ENCODE data around the gene TRPM5. TPM values are rescaled to one million over a fixed set of nuclear protein-coding genes. Genes with fewer than 3 reads are reported as not detected.

TRPM5 gene
- total RNA-seq, 4 donors from 2014 or later, result not detected

- no peak overlapping the region for H3K27ac ChIP-seq (replicated peaks in 1 of 4)
- H3K36me3 ChIP-seq, result no peaks in the 10 kb centered on the region
- WGBS, result 91% methylated on average over 5 of the region's 5 CpGs
- DNase-seq (ENCODE audit: extremely low spot score), result no peak
- H3K9me3 ChIP-seq, result no peaks in the 10 kb centered on the region
- peaks cover 0 to 7% (median 0%) of the 10 kb centered on the region in 4 donors for H3K4me1 ChIP-seq
- TF ChIP-seq POLR2AphosphoS5 (IDR thresholded peaks at IDR 0.05) (no peak), POLR2A (IDR thresholded peaks at IDR 0.05; ENCODE audit: low read depth) (no peak), EP300 (IDR thresholded peaks at IDR 0.05) (no peak), CTCF (IDR thresholded peaks at IDR 0.05) (no peak)
- H3K4me3 ChIP-seq, result no peak overlapping the region
- intact Hi-C loops (cut with DNase I), result no loop called here
- H3K27me3 ChIP-seq, result peaks cover 0 to 53% (median 0%) of the 10 kb centered on the region in 4 donors
Observed at GRCh38 chr11:2453436-2453835, 9.1 kb upstream of the TRPM5 start.

- Histone ChIP-seq H3K36me3 (no peaks in the 10 kb centered on the region), H3K27ac (replicated peaks in 1 of 4) (no peak overlapping the region), H3K4me1 (peaks cover 0 to 14% (median 2%) of the 10 kb centered on the region in 4 donors), H3K27me3 (peaks cover 0 to 63% (median under 1%) of the 10 kb centered on the region in 4 donors), H3K9me3 (no peaks in the 10 kb centered on the region), H3K4me3 (no peak overlapping the region)
- TF ChIP-seq CTCF (IDR thresholded peaks at IDR 0.05) (no peak), POLR2A (IDR thresholded peaks at IDR 0.05; ENCODE audit: low read depth) (no peak), EP300 (IDR thresholded peaks at IDR 0.05) (no peak), POLR2AphosphoS5 (IDR thresholded peaks at IDR 0.05) (no peak)
- 54% methylated on average over 20 of the region's 20 CpGs for WGBS
- intact Hi-C loops (cut with DNase I), result no loop called here
- DNase-seq (ENCODE audit: extremely low spot score), result no peak
Observed at GRCh38 chr11:2452321-2453012, 8.2 kb upstream of the TRPM5 start.

- Histone ChIP-seq H3K27ac (replicated peaks in 1 of 4) (no peak overlapping the region), H3K4me3 (no peak overlapping the region), H3K9me3 (no peaks in the 10 kb centered on the region), H3K36me3 (no peaks in the 10 kb centered on the region), H3K27me3 (peaks cover 0 to 68% (median 3%) of the 10 kb centered on the region in 4 donors), H3K4me1 (peaks cover 0 to 17% (median 4%) of the 10 kb centered on the region in 4 donors)
- intact Hi-C loops (cut with DNase I), result no loop called here
- DNase-seq (ENCODE audit: extremely low spot score), result no peak
- TF ChIP-seq POLR2AphosphoS5 (IDR thresholded peaks at IDR 0.05), result no peak
- WGBS, result 46% methylated on average over 3 of the region's 6 CpGs
Observed at GRCh38 chr11:2451916-2452315, 7.6 kb upstream of the TRPM5 start.

GRCh38 chr11:2451336-2451735, 7.0 kb upstream of the TRPM5 start:
- H3K4me3 ChIP-seq, result no peak overlapping the region
- H3K27me3 ChIP-seq, result peaks cover 0 to 74% (median 8%) of the 10 kb centered on the region in 4 donors
- no peak overlapping the region for H3K27ac ChIP-seq (replicated peaks in 1 of 4)
- no peak for DNase-seq (ENCODE audit: extremely low spot score)
- 92% methylated on average over 4 of the region's 15 CpGs for WGBS
- no peak for TF ChIP-seq CTCF (IDR thresholded peaks at IDR 0.05)
- TF ChIP-seq EP300 (IDR thresholded peaks at IDR 0.05), result no peak
- TF ChIP-seq POLR2A (IDR thresholded peaks at IDR 0.05; ENCODE audit: low read depth), result no peak
- no peak for TF ChIP-seq POLR2AphosphoS5 (IDR thresholded peaks at IDR 0.05)
- peaks cover 0 to 23% (median 10%) of the 10 kb centered on the region in 4 donors for H3K4me1 ChIP-seq
- no peaks in the 10 kb centered on the region for H3K36me3 ChIP-seq
- intact Hi-C loops (cut with DNase I), result no loop called here
- H3K9me3 ChIP-seq, result no peaks in the 10 kb centered on the region

- TF ChIP-seq POLR2A (IDR thresholded peaks at IDR 0.05; ENCODE audit: low read depth), result no peak
- TF ChIP-seq POLR2AphosphoS5 (IDR thresholded peaks at IDR 0.05), result no peak
- TF ChIP-seq CTCF (IDR thresholded peaks at IDR 0.05), result no peak
- no peak for TF ChIP-seq EP300 (IDR thresholded peaks at IDR 0.05)
- DNase-seq (ENCODE audit: extremely low spot score), result no peak
- no peak overlapping the region for H3K27ac ChIP-seq (replicated peaks in 1 of 4)
- H3K9me3 ChIP-seq, result no peaks in the 10 kb centered on the region
- WGBS, result 88% methylated on average over 17 of the region's 19 CpGs
- no peaks in the 10 kb centered on the region for H3K36me3 ChIP-seq
- peaks cover 0 to 83% (median 15%) of the 10 kb centered on the region in 4 donors for H3K27me3 ChIP-seq
- intact Hi-C loops (cut with DNase I), result no loop called here
- no peak overlapping the region for H3K4me3 ChIP-seq
- H3K4me1 ChIP-seq, result peaks cover 8 to 28% (median 18%) of the 10 kb centered on the region in 4 donors
Observed at GRCh38 chr11:2450321-2451041, 6.2 kb upstream of the TRPM5 start.

Measured in esophagus muscularis mucosa (tissue), 4 donors.